ENCODE measurements around the gene STX3.

STX3 gene

GRCh38 chr11:59727426-59727825 is 27.8 kb upstream of the STX3 start:
- TF ChIP-seq POLR2AphosphoS5 (IDR thresholded peaks at IDR 0.05; ENCODE audit: low read depth), result no peak
- no peak for TF ChIP-seq SPI1 (IDR thresholded peaks at IDR 0.05; ENCODE audit: borderline replicate concordance, low read depth)
- no peak for TF ChIP-seq GABPA (IDR thresholded peaks at IDR 0.05; ENCODE audit: low read depth)
- TF ChIP-seq, protein P1, sequence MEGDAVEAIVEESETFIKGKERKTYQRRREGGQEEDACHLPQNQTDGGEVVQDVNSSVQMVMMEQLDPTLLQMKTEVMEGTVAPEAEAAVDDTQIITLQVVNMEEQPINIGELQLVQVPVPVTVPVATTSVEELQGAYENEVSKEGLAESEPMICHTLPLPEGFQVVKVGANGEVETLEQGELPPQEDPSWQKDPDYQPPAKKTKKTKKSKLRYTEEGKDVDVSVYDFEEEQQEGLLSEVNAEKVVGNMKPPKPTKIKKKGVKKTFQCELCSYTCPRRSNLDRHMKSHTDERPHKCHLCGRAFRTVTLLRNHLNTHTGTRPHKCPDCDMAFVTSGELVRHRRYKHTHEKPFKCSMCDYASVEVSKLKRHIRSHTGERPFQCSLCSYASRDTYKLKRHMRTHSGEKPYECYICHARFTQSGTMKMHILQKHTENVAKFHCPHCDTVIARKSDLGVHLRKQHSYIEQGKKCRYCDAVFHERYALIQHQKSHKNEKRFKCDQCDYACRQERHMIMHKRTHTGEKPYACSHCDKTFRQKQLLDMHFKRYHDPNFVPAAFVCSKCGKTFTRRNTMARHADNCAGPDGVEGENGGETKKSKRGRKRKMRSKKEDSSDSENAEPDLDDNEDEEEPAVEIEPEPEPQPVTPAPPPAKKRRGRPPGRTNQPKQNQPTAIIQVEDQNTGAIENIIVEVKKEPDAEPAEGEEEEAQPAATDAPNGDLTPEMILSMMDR (IDR thresholded peaks at IDR 0.05; ENCODE audit: insufficient read depth, low read length), result no peak
- TF ChIP-seq, protein P2, sequence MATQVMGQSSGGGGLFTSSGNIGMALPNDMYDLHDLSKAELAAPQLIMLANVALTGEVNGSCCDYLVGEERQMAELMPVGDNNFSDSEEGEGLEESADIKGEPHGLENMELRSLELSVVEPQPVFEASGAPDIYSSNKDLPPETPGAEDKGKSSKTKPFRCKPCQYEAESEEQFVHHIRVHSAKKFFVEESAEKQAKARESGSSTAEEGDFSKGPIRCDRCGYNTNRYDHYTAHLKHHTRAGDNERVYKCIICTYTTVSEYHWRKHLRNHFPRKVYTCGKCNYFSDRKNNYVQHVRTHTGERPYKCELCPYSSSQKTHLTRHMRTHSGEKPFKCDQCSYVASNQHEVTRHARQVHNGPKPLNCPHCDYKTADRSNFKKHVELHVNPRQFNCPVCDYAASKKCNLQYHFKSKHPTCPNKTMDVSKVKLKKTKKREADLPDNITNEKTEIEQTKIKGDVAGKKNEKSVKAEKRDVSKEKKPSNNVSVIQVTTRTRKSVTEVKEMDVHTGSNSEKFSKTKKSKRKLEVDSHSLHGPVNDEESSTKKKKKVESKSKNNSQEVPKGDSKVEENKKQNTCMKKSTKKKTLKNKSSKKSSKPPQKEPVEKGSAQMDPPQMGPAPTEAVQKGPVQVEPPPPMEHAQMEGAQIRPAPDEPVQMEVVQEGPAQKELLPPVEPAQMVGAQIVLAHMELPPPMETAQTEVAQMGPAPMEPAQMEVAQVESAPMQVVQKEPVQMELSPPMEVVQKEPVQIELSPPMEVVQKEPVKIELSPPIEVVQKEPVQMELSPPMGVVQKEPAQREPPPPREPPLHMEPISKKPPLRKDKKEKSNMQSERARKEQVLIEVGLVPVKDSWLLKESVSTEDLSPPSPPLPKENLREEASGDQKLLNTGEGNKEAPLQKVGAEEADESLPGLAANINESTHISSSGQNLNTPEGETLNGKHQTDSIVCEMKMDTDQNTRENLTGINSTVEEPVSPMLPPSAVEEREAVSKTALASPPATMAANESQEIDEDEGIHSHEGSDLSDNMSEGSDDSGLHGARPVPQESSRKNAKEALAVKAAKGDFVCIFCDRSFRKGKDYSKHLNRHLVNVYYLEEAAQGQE (IDR thresholded peaks at IDR 0.05; ENCODE audit: insufficient replicate concordance, low read depth), result no peak
- Histone ChIP-seq H3K4me3 (replicated peaks; ENCODE audit: insufficient read depth, low read length) (no peak overlapping the region), H3K27me3 (ENCODE audit: insufficient read depth, poor library complexity, severe bottlenecking) (no peaks in the 10 kb centered on the region), H3K27ac (replicated peaks) (no peak overlapping the region; the same call in 1 of the 2 replicates)
- DNase-seq (ENCODE audit: low read depth in 1 of 2, low spot score in 1 of 2), result no peak

DNA sequence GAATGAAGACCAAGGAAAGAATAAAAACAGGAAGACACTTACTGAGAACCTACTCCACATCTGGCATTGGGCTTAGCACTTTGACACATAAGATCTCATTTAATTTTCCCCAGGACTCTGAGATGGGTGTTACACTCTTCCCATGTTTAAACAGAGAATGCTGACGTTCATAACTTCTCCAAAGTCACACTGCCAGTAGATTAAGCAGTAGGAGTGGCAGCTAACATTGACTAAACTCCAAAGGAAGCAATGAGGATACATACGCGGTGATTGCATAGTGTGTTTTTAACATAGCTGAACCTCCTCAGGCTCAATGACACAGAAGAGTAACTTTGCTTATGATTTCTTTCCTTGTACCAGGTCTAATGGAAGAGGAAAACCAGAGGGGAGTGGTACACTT is 27.0 kb upstream of the STX3 start:
- TF ChIP-seq, protein P2 (IDR thresholded peaks at IDR 0.05; ENCODE audit: insufficient replicate concordance, low read depth), result no peak
- TF ChIP-seq GABPA (IDR thresholded peaks at IDR 0.05; ENCODE audit: low read depth), result no peak
- no peak for TF ChIP-seq SPI1 (IDR thresholded peaks at IDR 0.05; ENCODE audit: borderline replicate concordance, low read depth)
- TF ChIP-seq, protein P1 (IDR thresholded peaks at IDR 0.05; ENCODE audit: insufficient read depth, low read length), result no peak
- no peak for TF ChIP-seq POLR2AphosphoS5 (IDR thresholded peaks at IDR 0.05; ENCODE audit: low read depth)
- DNase-seq (ENCODE audit: low read depth in 1 of 2, low spot score in 1 of 2), result no peak
- H3K27me3 ChIP-seq (ENCODE audit: insufficient read depth, poor library complexity, severe bottlenecking), result no peaks in the 10 kb centered on the region

GRCh38 chr11:59728913-59729312 is 26.3 kb upstream of the STX3 start:
- Histone ChIP-seq H3K4me3 (replicated peaks; ENCODE audit: insufficient read depth, low read length) (no peak overlapping the region), H3K27ac (replicated peaks) (peak overlapping the region; percentile 65), H3K27me3 (ENCODE audit: insufficient read depth, poor library complexity, severe bottlenecking) (no peaks in the 10 kb centered on the region)
- DNase-seq (ENCODE audit: low read depth in 1 of 2, low spot score in 1 of 2), result peak; percentile 51 to 74
- TF ChIP-seq POLR2AphosphoS5 (IDR thresholded peaks at IDR 0.05; ENCODE audit: low read depth) (no peak), GABPA (IDR thresholded peaks at IDR 0.05; ENCODE audit: low read depth) (no peak), SPI1 (IDR thresholded peaks at IDR 0.05; ENCODE audit: borderline replicate concordance, low read depth) (no peak; the same call in 1 of the 2 replicates)
- TF ChIP-seq, protein P1 (IDR thresholded peaks at IDR 0.05; ENCODE audit: insufficient read depth, low read length), result no peak
- TF ChIP-seq, protein P2 (IDR thresholded peaks at IDR 0.05; ENCODE audit: insufficient replicate concordance, low read depth), result no peak

More for the DNA sequence above, 27.0 kb upstream of the STX3 start:
- Histone ChIP-seq H3K4me3 (replicated peaks; ENCODE audit: insufficient read depth, low read length) (no peak overlapping the region), H3K27ac (replicated peaks) (peak overlapping the region; percentile 65)

Data from HL-60 (cell line).